ENCODE measurements around the gene PNCK. TPM values are rescaled to one million over a fixed set of nuclear protein-coding genes. Genes with fewer than 3 reads are reported as not detected.
"Not testable (repeated sequence)": the region's sequence is repeated elsewhere in the genome, so short reads cannot be mapped to it uniquely, and the experiment has no call there.

PNCK gene
- total and polyA plus RNA-seq, 4 donors, result 0.44 to 0.77 (median 0.67) TPM

- H3K27ac ChIP-seq (ENCODE audit: low read depth in 1 of 2, low read length in 1 of 2), result peak overlapping the region in 1 of 2 donors; percentile 68
- WGBS, 2 donors, result 80 to 81% methylated on average over 10 to 15 of the region's 15 CpGs
- no peaks in the 10 kb centered on the region for H3K27me3 ChIP-seq (ENCODE audit: control insufficient read depth in 3 of 3, insufficient read depth in 3 of 3, low read length in 2 of 3)
- no peak for ATAC-seq (ENCODE audit: insufficient read depth, low FRiP score)
- no peak for TF ChIP-seq CTCF (IDR thresholded peaks at IDR 0.05; ENCODE audit: control extremely low read depth, extremely low read depth)
- H3K4me3 ChIP-seq, result no peak overlapping the region
- no peaks in the 10 kb centered on the region for H3K4me1 ChIP-seq (ENCODE audit: control insufficient read depth in 5 of 5, insufficient read depth in 5 of 5, low read length in 5 of 5)
- no peaks in the 10 kb centered on the region for H3K9me3 ChIP-seq (ENCODE audit: control insufficient read depth in 4 of 4, insufficient read depth in 3 of 4, low read length in 3 of 4)
- peaks cover 0 to 26% (median 2%) of the 10 kb centered on the region in 4 donors for H3K36me3 ChIP-seq (ENCODE audit: control insufficient read depth in 4 of 4, insufficient read depth in 4 of 4, low read length in 4 of 4)
- no peak overlapping the region for H3K9ac ChIP-seq (ENCODE audit: insufficient read depth in 1 of 2, low read length in 2 of 2)
- DNase-seq, result no peak
These were observed 26.8 kb upstream of the PNCK start for GRCh38 chrX:153700376-153700945.

DNA sequence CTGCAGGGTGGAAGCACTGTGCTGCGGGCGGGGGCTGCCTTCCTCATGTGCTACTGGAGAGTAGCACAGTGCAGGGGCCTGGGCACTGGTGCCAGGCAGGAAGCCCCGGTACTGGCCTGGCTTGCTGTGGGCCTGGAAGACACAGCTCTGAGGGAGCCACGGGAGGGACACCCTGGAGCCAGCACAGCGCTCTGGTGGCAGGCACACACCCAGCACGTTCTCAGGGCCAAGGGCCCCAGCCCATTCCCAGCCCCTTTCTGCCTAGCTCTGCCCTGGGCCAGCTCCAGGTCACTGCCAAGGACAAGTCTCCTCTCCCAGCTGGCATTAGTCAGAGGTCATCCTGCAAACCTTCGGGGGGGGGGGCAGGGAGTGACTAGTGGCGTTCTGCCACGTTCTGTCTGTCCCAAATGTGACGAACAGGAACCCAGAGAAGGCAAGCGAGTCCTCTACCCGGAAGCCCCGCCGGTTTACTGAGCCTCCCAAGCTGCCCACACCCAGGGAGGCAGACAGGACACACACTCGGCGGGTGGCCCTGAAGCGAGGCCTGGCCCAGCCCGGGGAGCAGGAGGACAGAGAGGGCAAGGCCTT lies 26.3 kb upstream of the PNCK start:
- not testable (repeated sequence) for H3K9ac ChIP-seq (ENCODE audit: insufficient read depth in 1 of 2, low read length in 2 of 2); H3K4me3 ChIP-seq; ATAC-seq (ENCODE audit: insufficient read depth, low FRiP score); H3K9me3 ChIP-seq (ENCODE audit: control insufficient read depth in 4 of 4, insufficient read depth in 3 of 4, low read length in 3 of 4); H3K4me1 ChIP-seq (ENCODE audit: control insufficient read depth in 5 of 5, insufficient read depth in 5 of 5, low read length in 5 of 5); DNase-seq; H3K27me3 ChIP-seq (ENCODE audit: control insufficient read depth in 3 of 3, insufficient read depth in 3 of 3, low read length in 2 of 3)
- 82 to 90% methylated on average over 10 to 18 of the region's 18 CpGs for WGBS, 2 donors
- peak overlapping the region in 1 of 2 donors; percentile 84 for H3K27ac ChIP-seq (ENCODE audit: low read depth in 1 of 2, low read length in 1 of 2)
- H3K36me3 ChIP-seq (ENCODE audit: control insufficient read depth in 4 of 4, insufficient read depth in 4 of 4, low read length in 4 of 4), result peaks cover 0 to 26% (median 2%) of the 10 kb centered on the region in 4 donors

DNA sequence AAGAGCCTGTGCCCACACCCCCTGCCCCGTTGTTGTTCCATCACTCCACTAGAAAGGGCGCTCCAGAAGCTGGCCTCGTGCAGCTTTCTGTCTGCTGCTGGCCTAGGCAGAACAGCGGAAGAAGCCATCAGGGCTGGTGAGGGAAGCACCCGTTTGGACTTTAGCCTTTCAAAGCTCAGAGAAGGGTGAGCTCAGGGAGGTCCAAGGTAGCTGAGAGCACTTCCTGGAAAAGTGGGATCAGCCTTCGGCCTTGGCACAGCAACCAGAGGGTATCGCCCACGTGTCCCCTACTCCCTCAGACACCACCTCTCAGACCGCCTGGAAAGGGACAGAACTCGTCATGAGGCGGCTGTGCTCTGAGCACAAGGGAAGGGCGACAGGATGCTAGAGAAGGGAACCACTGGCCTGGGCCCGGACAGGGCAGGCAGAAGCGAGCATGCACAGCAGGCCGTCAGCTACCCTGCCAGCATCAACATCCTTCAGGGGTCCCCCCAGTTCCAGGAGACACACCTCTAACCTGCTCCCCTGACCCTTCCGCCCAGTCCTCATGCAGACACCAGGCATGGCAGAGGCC lies 25.7 kb upstream of the PNCK start:
- 85 to 90% methylated on average over 11 to 16 of the region's 16 CpGs for WGBS, 2 donors
- H3K4me3 ChIP-seq; DNase-seq; H3K9me3 ChIP-seq (ENCODE audit: control insufficient read depth in 4 of 4, insufficient read depth in 3 of 4, low read length in 3 of 4); H3K27me3 ChIP-seq (ENCODE audit: control insufficient read depth in 3 of 3, insufficient read depth in 3 of 3, low read length in 2 of 3); H3K9ac ChIP-seq (ENCODE audit: insufficient read depth in 1 of 2, low read length in 2 of 2); ATAC-seq (ENCODE audit: insufficient read depth, low FRiP score); H3K4me1 ChIP-seq (ENCODE audit: control insufficient read depth in 5 of 5, insufficient read depth in 5 of 5, low read length in 5 of 5): not testable (repeated sequence)
- H3K27ac ChIP-seq (ENCODE audit: low read depth in 1 of 2, low read length in 1 of 2), result peak overlapping the region in 1 of 2 donors; percentile 84
- H3K36me3 ChIP-seq (ENCODE audit: control insufficient read depth in 4 of 4, insufficient read depth in 4 of 4, low read length in 4 of 4), result peaks cover 0 to 24% (median 2%) of the 10 kb centered on the region in 4 donors

DNA sequence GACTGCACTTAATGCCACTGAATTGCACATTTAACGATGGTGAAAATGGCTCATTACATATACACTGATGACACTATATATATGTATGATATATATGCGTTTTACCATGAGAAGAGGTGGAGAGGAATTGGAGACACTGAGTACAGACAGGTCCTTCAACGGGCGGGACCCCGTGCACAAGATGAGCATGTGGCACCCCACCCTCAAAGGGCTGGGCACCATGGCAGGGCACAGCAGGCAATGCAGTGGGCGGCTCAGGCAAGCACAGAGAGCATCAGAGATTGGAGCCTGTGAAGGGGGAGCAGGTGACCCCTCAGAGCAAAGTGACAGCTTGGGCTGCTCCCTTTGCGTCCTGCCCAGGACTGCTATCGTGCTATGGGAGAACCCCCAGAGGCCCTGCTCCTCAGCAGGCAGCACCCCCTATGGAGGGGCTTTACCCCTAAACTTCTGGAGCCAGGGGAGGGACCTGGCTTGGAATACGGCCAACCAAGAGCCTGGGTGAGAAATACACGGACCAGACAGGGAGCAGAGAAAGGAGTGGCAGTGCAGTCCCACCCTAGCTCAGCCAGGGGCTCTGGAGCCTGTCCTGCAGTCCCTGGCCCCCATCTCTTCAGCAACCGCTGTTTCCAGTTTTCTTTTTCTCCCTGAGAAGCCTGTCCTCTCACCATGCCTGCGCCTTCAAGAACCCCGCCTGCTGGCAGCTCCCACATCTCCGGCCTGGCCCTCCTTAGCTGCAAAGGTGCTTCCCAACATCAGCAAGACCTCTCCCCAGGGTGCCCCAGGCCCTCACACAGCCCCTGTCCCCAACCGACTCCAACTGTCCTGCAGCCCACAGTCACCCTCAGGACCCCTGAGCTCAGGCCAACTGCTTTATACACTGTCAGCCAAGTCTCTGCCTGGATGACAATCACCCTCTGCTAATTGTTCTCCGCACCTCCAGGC lies 24.6 kb upstream of the PNCK start:
- ATAC-seq (ENCODE audit: insufficient read depth, low FRiP score) (no peak), DNase-seq (no peak)
- WGBS, 2 donors, result 87 to 100% methylated on average over 10 to 16 of the region's 16 CpGs
- no peaks in the 10 kb centered on the region for H3K9me3 ChIP-seq (ENCODE audit: control insufficient read depth in 4 of 4, insufficient read depth in 3 of 4, low read length in 3 of 4)
- peak overlapping the region in 1 of 2 donors; percentile 84 for H3K27ac ChIP-seq (ENCODE audit: low read depth in 1 of 2, low read length in 1 of 2)
- peaks cover 0 to 23% (median 2%) of the 10 kb centered on the region in 4 donors for H3K36me3 ChIP-seq (ENCODE audit: control insufficient read depth in 4 of 4, insufficient read depth in 4 of 4, low read length in 4 of 4)
- H3K4me1 ChIP-seq (ENCODE audit: control insufficient read depth in 5 of 5, insufficient read depth in 5 of 5, low read length in 5 of 5), result no peaks in the 10 kb centered on the region
- no peak overlapping the region for H3K4me3 ChIP-seq
- H3K9ac ChIP-seq (ENCODE audit: insufficient read depth in 1 of 2, low read length in 2 of 2), result no peak overlapping the region
- no peak for TF ChIP-seq CTCF (IDR thresholded peaks at IDR 0.05; ENCODE audit: control extremely low read depth, extremely low read depth)
- no peaks in the 10 kb centered on the region for H3K27me3 ChIP-seq (ENCODE audit: control insufficient read depth in 3 of 3, insufficient read depth in 3 of 3, low read length in 2 of 3)

- H3K27ac ChIP-seq (ENCODE audit: low read depth in 1 of 2, low read length in 1 of 2), result peak overlapping the region in 1 of 2 donors; percentile 47
- not testable (repeated sequence) for ATAC-seq (ENCODE audit: insufficient read depth, low FRiP score); H3K4me3 ChIP-seq; H3K27me3 ChIP-seq (ENCODE audit: control insufficient read depth in 3 of 3, insufficient read depth in 3 of 3, low read length in 2 of 3); DNase-seq; H3K4me1 ChIP-seq (ENCODE audit: control insufficient read depth in 5 of 5, insufficient read depth in 5 of 5, low read length in 5 of 5); H3K9ac ChIP-seq (ENCODE audit: insufficient read depth in 1 of 2, low read length in 2 of 2); H3K9me3 ChIP-seq (ENCODE audit: control insufficient read depth in 4 of 4, insufficient read depth in 3 of 4, low read length in 3 of 4)
- peaks cover 0 to 17% (median 2%) of the 10 kb centered on the region in 4 donors for H3K36me3 ChIP-seq (ENCODE audit: control insufficient read depth in 4 of 4, insufficient read depth in 4 of 4, low read length in 4 of 4)
- WGBS, 2 donors, result 92 to 97% methylated on average over 16 of the region's 16 CpGs
These were observed 23.5 kb upstream of the PNCK start for GRCh38 chrX:153696986-153697722.

DNA sequence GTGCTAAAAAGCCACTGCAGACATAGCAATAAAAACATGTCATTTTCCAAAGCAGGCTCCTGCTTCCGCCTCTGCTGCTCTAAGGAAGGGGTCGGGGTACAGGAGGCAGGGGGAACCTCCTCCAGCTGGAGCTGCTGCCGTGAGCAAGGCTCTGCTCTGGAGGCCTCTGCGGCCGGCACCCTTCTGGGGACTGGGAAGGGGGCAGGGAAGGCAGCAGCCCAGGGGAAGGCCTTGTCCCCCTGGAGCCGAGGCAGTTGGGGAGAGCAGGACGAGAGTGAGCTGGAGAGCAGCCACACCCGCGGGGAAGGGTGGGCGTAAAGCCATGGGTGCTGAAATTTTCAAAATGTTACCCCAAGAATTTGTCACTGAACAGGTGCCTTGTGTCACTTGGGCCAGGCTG lies 22.9 kb upstream of the PNCK start:
- WGBS, 2 donors, result 79 to 94% methylated on average over 10 of the region's 10 CpGs
- not testable (repeated sequence) for H3K4me1 ChIP-seq (ENCODE audit: control insufficient read depth in 5 of 5, insufficient read depth in 5 of 5, low read length in 5 of 5); H3K9ac ChIP-seq (ENCODE audit: insufficient read depth in 1 of 2, low read length in 2 of 2); H3K27ac ChIP-seq (ENCODE audit: low read depth in 1 of 2, low read length in 1 of 2); H3K27me3 ChIP-seq (ENCODE audit: control insufficient read depth in 3 of 3, insufficient read depth in 3 of 3, low read length in 2 of 3); ATAC-seq (ENCODE audit: insufficient read depth, low FRiP score); DNase-seq; H3K9me3 ChIP-seq (ENCODE audit: control insufficient read depth in 4 of 4, insufficient read depth in 3 of 4, low read length in 3 of 4); H3K4me3 ChIP-seq
- H3K36me3 ChIP-seq (ENCODE audit: control insufficient read depth in 4 of 4, insufficient read depth in 4 of 4, low read length in 4 of 4), result peaks cover 0 to 15% (median 1%) of the 10 kb centered on the region in 4 donors
